ENCODE measurements around the gene HCRTR1.
"Not testable (repeated sequence)": the region's sequence is repeated elsewhere in the genome, so short reads cannot be mapped to it uniquely, and the experiment has no call there.

The HCRTR1 gene

DNA sequence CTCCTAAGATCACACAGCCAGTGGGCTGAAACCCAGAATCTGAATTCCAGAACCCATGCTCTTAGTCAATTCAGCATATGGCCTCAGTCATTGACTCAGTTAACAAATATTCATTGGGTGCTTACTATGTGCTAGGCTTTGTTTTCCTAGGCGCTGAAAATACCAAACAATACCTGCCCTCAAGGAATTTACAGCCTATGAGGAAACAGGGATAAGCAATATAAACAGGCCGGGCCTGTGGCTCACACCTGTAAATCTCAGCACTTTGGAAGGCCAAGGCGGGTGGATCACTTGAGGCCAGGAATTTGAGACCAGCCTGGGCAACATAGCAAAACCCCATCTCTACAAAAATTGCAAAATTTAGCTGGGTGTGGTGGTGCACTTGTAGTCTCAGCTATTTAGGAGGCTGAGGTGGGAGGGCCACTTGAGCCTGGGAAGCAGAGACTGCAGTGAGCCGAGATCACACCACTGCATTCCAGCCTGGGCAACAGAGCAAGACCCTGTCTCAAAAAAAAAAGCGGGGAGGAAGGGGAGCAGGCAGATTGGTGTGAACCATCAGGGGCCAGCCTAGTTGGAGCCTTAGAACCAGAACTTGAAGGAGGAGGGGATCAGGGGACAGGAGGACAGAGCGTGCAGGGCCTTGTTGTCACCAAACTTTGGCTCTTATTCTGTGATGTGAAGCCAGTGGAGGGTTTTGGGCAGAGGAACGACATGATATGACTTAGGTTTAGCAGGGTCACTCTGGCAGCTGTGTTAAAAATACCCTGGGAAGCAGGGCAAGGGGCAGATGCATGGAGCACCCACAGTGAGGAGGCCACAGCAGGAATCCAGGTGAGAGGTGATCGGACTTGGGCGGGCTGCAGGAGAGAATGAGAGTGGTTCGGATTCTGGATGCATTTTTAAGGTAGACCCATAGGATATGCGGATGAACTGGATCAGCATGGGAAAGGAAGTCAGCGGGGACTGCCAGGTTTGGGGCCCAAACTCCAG lies 35.4 kb upstream of the HCRTR1 start:
- no peak for DNase-seq

DNA sequence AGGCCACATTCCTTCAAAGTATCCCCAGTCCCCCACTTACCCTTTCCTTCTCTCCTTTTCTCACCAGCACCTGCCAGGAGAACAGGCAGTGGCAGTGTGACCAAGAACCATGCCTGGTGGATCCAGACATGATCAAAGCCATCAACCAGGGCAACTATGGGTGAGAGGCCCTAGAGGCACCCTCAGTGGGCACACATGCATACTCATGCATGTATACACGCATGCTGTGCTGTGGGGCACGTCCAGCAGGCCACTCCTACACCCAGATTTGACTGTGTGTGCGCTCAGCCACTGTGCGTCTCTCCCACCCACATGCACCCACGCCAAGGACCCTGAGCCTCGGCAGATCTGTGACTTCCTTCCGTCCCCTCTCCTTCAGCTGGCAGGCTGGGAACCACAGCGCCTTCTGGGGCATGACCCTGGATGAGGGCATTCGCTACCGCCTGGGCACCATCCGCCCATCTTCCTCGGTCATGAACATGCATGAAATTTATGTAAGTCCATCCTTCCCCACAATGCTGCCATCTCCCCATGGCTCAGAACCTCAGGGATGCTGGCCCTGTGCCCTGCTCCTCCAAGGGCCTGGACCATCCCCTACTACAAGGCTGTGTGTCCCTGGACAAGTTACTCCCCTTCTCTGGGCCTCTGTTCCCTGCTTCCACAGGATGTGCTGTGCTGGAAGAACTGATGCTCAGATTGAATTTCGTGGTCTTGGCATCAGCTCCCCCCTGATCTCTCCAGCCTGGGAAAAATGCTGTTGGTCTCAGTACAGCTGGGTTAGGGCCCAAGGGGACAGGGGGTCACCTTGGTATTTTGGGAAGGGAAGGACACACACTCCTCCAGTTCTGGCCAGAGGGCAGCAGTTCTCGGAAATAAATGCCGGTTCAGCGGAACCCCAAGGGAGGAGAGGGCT lies 34.2 kb upstream of the HCRTR1 start:
- no peak for DNase-seq

DNA sequence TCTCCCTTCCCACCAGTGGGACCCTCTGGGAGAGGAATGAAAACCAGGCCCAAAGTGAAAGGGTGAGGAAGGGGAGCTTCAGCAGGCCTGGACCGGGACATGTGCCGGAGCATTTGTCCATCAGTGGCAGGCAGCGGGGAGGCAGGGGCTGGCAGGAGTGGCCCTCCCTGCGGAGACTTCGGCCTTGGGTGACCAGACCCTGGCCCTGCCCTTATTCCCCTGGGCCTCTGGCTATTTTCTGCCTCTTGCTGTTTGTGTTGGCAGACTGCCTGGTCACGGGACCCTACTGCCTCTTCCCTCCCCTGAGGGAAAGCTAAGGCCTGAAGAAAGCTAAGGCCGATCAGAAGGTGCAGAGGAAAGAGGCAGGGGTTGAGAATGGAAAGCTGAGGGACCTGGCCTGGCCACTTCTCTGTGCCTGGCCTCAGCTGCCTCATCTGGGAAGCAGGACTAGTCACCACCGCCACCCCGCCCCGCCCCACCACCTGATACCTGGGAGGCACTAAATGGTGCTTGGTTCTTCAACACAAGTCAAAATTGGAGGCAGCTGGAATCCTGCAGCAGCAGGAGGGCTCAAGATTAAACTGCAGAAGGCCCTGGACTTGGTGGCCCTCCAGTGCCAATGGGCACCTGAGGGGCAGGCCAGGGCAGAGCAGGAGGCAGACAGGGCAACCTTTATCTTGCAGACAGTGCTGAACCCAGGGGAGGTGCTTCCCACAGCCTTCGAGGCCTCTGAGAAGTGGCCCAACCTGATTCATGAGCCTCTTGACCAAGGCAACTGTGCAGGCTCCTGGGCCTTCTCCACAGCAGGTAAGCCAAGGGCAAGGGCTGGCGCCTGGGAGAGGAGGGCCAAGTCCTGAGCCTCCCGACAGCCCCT lies 33.3 kb upstream of the HCRTR1 start:
- DNase-seq: peak; percentile 62

DNA sequence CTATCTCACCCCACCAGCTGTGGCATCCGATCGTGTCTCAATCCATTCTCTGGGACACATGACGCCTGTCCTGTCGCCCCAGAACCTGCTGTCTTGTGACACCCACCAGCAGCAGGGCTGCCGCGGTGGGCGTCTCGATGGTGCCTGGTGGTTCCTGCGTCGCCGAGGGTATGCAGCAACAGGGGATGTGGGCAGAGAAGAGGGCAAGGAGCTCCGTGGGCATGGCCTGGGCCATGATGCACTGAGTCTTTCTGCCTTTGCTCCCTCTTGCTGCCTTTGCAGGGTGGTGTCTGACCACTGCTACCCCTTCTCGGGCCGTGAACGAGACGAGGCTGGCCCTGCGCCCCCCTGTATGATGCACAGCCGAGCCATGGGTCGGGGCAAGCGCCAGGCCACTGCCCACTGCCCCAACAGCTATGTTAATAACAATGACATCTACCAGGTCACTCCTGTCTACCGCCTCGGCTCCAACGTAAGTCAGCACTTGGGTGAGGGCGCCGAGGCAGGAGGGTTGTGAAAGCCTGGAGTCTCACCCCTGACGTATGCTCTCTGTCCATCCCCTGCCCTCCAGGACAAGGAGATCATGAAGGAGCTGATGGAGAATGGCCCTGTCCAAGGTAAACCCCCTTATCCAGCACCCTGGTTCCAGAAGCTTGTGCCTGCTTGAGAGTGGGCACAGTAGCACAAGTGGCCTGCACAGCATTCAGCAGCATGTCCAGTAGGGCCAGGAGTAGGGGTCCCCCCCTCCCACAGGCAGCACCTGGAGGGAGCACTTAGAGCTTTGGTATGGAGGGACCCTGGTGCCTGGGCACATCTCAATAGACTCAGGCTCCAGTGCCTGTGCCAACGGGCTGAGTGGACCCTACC lies 32.4 kb upstream of the HCRTR1 start:
- DNase-seq: no peak

DNA sequence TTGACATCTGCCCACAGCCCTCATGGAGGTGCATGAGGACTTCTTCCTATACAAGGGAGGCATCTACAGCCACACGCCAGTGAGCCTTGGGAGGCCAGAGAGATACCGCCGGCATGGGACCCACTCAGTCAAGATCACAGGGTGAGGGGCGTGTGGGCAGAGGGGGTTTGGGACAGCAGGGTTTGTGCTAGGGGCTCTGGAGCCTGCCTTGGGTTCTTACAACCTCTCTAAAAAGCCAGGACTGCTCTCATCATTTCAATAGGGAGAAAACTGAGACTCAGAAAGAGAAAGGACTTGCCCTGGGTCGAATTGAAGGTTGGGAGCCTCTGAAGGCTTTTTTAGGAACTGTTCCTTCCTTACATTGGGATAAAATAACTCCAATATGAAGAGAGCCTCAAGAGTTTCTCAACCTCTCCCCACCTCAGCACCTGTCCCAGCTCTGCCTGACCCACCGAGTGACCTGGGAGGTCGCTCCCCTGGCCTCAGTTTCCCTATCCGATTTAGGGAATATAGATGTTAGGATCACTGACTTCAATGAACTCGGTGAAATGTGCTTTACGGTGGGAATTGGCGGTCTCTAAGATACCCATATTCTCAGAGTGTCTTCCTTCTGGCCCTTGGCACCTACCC lies 31.6 kb upstream of the HCRTR1 start:
- DNase-seq: no peak

DNA sequence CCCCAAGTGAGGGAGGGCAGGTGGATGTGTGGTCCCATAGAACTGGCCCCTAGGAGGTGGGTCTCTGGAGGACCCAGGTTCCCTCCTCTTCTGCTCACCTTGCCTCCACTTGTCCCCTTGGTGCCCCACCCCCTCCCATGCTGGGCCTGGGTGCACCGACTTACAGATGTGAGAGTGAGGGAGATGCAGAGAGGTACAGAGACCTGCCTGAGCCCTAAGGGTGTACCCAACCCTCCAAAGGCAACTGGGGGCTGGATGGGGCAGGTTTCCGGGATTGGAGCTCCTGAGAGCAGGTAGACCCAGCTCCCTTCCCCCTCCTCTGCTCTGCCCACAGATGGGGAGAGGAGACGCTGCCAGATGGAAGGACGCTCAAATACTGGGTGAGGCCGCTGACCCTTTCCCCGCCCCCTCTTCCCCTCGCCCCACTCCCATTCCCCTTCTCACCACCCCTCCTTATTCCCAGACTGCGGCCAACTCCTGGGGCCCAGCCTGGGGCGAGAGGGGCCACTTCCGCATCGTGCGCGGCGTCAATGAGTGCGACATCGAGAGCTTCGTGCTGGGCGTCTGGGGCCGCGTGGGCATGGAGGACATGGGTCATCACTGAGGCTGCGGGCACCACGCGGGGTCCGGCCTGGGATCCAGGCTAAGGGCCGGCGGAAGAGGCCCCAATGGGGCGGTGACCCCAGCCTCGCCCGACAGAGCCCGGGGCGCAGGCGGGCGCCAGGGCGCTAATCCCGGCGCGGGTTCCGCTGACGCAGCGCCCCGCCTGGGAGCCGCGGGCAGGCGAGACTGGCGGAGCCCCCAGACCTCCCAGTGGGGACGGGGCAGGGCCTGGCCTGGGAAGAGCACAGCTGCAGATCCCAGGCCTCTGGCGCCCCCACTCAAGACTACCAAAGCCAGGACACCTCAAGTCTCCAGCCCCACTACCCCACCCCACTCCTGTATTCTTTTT lies 30.8 kb upstream of the HCRTR1 start:
- DNase-seq: no peak

DNA sequence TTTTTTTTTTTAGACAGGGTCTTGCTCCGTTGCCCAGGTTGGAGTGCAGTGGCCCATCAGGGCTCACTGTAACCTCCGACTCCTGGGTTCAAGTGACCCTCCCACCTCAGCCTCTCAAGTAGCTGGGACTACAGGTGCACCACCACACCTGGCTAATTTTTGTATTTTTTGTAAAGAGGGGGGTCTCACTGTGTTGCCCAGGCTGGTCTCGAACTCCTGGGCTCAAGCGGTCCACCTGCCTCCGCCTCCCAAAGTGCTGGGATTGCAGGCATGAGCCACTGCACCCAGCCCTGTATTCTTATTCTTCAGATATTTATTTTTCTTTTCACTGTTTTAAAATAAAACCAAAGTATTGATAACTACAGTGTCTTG lies 30.2 kb upstream of the HCRTR1 start:
- not testable (repeated sequence) for DNase-seq

DNA sequence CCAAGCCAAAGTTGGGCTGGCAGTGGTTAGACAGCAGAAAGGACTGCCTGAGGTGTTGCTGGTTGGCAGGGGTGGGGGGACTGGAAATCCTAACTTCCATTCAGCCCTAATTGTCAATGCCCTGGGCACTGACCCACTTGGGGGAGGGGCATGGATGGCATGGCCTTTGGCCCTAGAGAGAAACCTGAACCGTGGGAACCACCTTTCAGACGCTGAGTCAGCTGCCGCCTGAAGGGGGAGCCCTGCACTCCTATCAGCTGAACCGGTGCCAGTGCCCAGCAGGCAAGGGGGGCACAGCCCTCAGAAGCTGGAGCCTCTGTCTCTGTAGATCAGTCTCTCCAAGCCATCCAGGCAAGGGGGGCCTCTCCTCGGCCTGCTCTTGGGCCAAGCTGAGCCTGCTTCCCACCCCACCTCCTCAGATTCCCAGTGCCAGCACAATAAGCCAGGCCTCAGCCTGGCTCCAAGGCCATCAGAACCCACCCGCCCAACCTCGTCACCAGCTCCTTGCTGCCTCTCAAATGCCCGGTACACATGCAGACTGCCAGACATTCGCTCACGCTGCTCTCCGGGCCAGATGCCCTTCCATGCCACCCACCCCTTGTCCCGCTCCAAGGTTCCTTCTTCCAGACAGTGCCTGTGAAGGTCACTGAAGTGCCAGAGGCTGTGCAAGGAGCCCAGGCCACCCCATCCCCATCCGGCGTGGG lies 29.6 kb upstream of the HCRTR1 start:
- peak; percentile 54 for DNase-seq

DNA sequence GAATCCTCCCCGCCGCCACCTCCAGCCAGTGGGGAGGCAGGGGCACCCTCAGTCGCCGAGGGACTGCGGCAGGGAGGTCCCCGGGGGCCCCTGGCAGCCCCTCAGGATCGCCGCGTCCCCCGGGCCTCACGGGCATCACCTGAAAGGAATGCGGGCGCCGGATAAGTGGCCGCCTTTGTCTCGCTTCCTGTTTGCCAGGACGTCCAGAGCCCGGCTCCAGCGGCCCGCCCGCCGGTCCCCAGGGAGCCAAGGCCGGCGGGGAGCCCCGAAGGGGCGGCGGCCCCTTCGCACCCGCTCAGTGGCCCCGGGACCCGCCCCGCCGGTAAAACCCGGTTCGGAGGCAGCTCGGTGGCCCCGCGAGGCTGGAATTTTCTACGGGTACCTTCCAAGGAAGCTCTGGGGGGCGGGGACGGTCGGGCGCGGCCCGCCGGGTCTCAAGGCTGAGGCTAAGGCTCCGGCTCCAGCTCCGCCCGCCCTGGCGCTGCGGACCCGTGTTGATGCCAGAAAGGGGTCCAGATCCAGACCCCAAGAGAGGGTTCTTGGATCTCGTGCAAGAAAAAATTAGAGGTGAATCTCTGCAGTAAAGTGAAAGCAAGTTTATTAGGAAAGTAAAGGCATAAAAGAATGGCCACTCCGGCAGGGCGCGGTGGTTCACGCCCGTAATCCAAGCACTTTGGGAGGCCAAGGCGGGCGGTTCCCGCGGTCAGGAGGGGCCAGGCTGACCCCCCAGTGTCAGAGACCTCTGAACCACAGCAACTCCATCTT lies 28.6 kb upstream of the HCRTR1 start:
- peak; percentile 78 for DNase-seq

DNA sequence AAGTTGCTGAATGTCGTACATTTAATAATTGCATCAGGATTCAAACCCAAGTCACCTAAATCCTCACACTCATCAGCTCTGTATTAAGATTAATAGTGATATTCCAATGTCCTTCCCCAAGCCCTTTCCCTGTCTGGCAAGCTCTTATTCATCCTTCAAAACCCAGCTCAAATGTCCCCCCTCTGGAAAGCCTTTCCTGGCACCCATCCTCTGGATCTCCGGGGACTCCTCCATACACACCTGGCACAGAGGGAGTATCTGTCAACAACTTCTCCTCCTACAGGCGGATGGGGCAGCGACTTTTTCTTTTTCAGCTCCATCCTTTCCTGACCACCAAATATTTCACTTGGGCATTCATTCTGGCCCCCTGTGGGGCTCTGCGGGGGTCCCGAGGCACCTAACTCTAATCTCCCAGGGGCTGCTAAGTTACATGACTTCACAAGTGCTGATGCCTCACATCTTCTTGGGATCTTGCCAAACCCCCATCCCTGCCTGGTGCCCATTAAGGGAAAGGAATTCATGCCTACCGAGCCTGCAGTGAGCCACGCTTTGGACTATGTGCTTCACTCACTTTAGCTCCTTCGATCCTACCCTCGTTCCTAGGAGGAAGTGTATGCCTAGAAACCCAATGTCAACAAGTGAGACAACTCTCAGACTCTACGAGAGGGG lies 25.9 kb upstream of the HCRTR1 start:
- DNase-seq: no peak

DNA sequence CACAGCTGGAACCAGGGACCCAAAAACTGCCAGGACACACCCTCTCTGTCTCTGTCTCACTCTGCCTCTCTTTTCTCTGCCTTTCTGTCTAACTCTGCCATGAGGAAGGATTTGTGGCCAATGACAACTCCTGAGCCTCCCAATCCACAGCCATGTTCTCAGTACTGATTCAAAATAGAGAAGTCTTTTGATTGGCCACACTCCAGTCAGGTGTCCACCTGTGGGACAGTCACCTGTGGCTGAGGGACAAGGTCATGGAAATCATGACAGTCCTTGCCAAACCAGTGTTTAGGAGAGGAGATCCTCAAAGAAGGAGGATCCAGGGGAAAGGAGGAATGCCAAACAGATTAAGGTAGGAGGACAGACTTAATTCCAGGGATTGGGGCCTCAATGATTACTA lies 25.4 kb upstream of the HCRTR1 start:
- DNase-seq: no peak

DNA sequence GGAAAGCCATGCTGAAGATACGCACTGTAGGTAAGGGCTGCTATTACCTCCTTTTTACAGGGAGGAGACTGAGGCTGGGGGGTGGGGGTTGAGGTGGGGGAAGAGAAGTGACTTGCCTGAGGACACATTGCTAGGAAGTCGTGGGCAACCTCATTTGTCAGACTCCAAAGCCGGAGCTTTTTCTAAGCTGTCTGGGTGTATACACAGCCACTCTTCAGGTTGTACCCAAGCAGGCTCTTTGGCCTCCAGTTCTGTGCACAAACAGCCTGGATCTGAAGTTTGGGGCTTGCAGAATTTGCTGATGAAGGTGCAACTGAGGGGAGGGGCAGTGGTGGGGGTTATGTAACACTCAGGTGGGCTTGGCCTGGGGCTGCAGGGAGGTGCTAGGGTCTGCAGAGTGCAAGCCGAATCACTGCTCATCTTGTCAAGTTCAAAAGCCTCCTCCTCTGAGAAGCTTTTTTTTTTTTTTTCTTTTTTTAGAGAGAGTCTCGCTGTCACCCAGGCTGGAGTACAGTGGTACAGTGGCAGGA lies 24.3 kb upstream of the HCRTR1 start:
- no peak for DNase-seq

DNA sequence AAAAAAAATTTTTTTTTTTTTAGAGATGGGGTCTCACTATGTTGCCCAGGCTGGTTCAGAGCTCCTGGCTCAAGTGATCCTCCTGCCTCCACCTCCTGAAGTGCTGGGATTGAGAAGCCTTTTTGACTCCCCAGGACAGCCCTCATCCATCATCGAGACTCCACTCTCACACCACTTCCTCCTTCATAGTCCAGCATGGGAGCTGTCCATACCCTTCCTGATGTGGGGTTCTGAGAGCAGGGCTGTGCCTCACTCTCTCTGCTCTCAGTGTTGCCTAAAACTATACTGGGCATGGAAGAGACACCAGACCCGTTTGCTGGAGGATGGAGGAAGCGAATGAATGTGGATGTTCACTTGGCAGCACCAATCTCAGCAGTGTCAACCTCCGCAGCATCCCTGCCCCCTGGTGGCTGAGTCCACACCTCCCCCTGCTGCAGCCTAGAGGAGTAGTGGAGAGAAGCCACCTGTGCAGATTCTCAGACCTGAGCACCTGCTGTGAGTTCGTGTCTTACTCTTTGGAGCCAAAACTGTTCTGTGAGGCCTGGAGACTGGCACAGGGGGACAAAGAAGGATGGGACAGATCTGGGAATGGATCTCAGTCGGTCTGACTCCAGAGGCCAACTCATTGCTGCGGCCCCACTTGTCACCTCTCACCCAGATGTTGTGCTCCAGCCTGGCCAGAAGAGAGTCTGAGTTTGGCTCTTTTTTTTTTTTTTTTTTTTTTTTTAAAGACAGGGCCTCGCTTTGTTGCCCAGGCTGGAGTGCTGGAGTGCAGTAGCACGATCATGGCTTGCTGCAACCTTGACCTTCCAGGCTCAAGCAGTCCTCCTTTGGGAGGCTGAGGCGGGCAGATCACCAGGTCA lies 23.5 kb upstream of the HCRTR1 start:
- peak; percentile 51 for DNase-seq

DNA sequence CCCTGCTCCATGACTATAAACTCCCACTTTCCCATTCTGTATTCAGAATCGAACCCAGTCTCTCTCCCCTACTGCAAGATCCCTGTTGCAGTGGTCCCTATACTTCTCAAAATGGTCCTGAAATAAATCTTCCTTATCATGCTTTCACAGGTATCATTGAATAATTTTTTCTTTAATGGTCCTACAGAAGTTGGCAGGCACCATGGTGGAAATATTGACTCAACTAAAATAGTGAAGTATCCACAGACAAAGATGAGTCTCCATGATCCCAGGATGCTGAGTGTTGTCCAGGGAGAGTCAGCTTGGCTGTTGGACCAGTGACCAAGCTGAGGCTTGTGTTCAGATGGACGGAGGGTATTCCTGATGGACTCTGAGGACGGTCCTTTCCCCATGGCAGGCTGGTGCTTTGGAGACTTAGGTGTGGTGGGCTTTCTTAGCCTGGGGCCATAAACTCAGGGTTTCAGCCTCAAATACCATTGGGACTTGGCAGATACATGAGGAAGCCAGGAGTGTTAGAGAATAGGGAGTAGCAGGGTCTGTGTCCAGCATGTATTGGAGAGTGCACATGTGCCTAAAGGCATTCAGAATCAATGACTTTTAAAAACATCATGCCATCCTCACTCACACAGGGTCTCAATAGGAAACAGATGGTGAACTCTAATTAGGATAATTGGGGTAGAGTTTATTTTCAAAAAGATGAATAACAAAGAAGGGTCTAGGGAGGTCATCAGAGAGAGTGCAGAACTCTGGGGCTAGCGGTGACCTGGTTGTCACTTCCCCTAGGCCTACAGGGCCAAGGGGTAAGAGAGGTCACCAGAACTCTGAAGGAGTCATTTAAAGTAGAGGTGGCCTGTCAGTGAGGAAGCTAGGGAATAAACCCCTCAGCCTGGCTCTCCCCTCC lies 21.4 kb upstream of the HCRTR1 start:
- DNase-seq: no peak

DNA sequence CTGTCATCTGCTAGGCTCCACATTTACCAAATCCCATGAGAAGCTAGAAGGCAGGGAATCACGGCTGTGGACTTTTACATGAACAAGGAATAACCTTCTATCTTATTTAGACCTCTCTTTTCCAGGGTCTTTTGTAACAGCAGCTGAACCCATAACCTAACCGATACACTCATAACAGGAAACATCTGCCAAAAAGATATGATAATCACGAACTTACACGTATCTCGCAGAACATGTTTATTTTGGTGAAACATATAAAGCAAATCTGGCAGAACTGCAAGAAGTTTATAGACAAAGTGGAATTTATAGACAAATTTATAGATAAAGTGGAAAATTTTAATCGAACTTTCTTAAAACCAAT lies 20.8 kb upstream of the HCRTR1 start:
- no peak for DNase-seq
